Measurements from ENCODE around the gene DCAF8.

Gene DCAF8

DNA sequence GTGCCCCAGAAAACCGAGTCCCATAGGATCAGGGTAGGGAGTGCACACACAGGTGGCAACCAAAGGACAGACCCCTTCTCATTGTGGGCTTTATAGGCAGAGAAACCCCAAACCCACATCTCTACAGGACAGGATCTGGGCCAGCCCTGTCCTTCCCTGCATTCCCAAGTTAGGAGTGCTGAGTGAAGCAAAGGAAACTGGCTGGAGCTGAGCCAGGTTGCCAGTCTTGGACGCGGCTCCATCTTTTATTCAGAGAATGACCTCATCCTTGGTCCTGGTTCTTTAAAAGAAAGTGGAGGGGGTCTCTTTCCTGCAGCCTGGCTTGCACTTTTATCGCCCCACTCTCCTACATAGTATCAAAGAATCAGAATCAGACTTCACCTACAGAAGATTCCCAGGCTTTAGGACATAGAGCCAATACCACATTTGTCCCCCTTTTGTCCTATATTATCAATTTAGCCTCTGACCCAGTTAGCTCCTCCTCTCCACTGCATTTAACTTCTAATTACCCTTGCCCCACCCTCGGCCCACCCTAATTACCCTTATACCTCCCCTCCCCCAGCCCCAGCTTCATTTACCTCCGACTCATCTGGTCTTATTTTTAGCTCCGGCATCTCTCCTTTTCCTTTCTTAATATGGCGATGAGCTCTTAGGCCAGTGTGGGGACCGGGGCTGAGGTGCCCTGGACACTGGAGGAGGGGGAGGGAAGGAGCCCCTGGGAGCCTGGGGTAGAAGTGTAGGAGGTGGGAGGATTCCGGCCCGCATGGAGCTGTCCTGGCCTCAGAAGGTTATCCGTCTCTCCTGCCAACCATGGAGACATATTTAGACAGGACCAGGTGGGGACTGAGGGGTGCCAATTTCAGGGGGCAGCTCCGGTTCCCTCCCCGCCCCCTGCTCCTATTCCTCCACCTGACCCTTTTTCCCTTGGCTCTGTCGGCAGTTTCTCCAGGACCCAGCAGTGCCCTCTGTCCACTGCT, 72.4 kb downstream of the DCAF8 start, which contains the start of gene CASQ1:
Gene CASQ1 (plus strand): TSS at position 927 of the 977 bp plus-strand sequence. CDS start 177 bp downstream, outside the sequence.
- Histone ChIP-seq H3K9me3 (ENCODE audit: severe bottlenecking) (no peaks in the 10 kb centered on the region), H3K4me1 (ENCODE audit: insufficient read depth, poor library complexity, severe bottlenecking) (no peaks in the 10 kb centered on the region), H3K27ac (ENCODE audit: poor library complexity, severe bottlenecking) (no peak within 1 kb of the TSS), H3K4me3 (ENCODE audit: severe bottlenecking) (no peak within 1 kb of the TSS), H3K27me3 (ENCODE audit: insufficient read depth, poor library complexity, severe bottlenecking) (no peaks in the 10 kb centered on the region), H3K36me3 (ENCODE audit: low read depth) (no peaks in the 10 kb centered on the region)
- TF ChIP-seq, protein P1, sequence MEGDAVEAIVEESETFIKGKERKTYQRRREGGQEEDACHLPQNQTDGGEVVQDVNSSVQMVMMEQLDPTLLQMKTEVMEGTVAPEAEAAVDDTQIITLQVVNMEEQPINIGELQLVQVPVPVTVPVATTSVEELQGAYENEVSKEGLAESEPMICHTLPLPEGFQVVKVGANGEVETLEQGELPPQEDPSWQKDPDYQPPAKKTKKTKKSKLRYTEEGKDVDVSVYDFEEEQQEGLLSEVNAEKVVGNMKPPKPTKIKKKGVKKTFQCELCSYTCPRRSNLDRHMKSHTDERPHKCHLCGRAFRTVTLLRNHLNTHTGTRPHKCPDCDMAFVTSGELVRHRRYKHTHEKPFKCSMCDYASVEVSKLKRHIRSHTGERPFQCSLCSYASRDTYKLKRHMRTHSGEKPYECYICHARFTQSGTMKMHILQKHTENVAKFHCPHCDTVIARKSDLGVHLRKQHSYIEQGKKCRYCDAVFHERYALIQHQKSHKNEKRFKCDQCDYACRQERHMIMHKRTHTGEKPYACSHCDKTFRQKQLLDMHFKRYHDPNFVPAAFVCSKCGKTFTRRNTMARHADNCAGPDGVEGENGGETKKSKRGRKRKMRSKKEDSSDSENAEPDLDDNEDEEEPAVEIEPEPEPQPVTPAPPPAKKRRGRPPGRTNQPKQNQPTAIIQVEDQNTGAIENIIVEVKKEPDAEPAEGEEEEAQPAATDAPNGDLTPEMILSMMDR (IDR thresholded peaks at IDR 0.05; ENCODE audit: poor library complexity, severe bottlenecking), result no peak
- no peak; the same call in 2 of the 3 replicates for ATAC-seq (ENCODE audit: low read depth)
- no peak for DNase-seq (ENCODE audit: low spot score)

DNA sequence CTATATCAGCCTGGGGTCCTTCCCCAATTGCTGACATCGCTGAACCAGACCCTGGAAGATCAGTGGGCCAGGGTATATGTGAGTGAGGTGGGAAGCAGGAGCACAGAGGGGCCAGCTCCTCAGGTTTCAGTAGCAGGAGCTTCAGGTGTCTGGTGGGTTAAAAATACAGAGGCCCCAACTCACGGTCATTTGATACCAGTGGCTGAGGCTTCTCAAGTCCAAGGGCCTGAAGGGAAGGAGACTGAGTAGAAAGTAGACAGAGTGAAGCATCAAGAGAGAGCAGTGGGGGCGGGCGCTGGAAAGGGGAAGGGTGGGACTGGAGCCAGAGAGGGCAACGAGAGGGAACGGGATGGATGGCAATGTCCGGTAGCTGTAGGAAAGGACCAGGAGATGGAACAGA, 74.0 kb downstream of the DCAF8 start:
- Histone ChIP-seq H3K4me1 (ENCODE audit: insufficient read depth, poor library complexity, severe bottlenecking) (no peaks in the 10 kb centered on the region), H3K4me3 (ENCODE audit: severe bottlenecking) (no peak overlapping the region), H3K36me3 (ENCODE audit: low read depth) (no peaks in the 10 kb centered on the region), H3K27ac (ENCODE audit: poor library complexity, severe bottlenecking) (no peak overlapping the region), H3K27me3 (ENCODE audit: insufficient read depth, poor library complexity, severe bottlenecking) (no peaks in the 10 kb centered on the region), H3K9me3 (ENCODE audit: severe bottlenecking) (no peaks in the 10 kb centered on the region)
- ATAC-seq (ENCODE audit: low read depth) (no peak), DNase-seq (ENCODE audit: low spot score) (no peak)
- TF ChIP-seq, protein P1 (IDR thresholded peaks at IDR 0.05; ENCODE audit: poor library complexity, severe bottlenecking), result no peak

DNA sequence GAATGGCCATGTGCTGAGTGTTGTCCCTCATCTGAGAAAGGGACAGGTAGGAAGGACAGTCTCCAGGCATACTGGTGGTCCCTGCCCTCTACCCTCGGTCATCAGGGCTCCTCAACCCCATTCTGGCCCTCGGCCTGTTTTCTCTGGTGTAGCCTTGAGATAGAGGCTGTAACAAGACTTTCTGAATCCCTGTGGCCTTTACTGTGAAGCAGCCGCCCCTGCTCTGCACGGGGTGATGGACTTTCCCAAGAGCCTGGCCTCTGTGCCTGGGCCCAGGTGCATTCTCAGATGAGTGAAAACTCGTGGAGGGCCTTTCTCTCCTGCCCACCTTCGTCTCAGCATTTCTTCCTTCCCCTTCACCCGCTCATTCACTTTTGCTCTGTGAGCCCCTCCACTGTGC, 74.9 kb downstream of the DCAF8 start:
- DNase-seq (ENCODE audit: low spot score) (no peak), ATAC-seq (ENCODE audit: low read depth) (no peak)
- Histone ChIP-seq H3K27me3 (ENCODE audit: insufficient read depth, poor library complexity, severe bottlenecking) (no peaks in the 10 kb centered on the region), H3K4me3 (ENCODE audit: severe bottlenecking) (no peak overlapping the region), H3K4me1 (ENCODE audit: insufficient read depth, poor library complexity, severe bottlenecking) (no peaks in the 10 kb centered on the region), H3K9me3 (ENCODE audit: severe bottlenecking) (no peaks in the 10 kb centered on the region), H3K36me3 (ENCODE audit: low read depth) (no peaks in the 10 kb centered on the region), H3K27ac (ENCODE audit: poor library complexity, severe bottlenecking) (no peak overlapping the region)
- TF ChIP-seq, protein P1 (IDR thresholded peaks at IDR 0.05; ENCODE audit: poor library complexity, severe bottlenecking), result no peak

DNA sequence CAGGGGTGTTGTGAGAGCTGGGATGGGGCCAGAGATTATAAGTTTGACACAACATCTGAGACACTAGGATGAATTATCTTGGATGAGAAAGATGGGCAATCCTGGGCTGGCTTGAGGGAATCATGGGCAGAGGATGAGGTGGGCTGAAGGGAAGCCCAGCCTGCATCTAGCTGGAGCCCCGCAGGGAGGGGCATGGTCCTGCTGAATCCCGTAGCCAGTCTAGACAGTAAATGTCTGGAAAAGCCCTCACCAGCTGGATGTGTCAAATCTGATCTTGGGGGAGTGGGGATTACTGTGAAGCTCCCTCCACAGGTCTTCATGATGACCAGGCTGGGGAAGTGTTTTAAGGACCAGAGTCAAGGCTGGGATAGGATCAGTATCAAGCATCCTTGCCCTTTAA, 75.6 kb downstream of the DCAF8 start:
- DNase-seq (ENCODE audit: low spot score), result no peak
- H3K27me3 ChIP-seq (ENCODE audit: insufficient read depth, poor library complexity, severe bottlenecking), result no peaks in the 10 kb centered on the region
- H3K9me3 ChIP-seq (ENCODE audit: severe bottlenecking), result no peaks in the 10 kb centered on the region

More for the DNA sequence above, 75.6 kb downstream of the DCAF8 start:
- H3K4me1 ChIP-seq (ENCODE audit: insufficient read depth, poor library complexity, severe bottlenecking), result no peaks in the 10 kb centered on the region
- H3K4me3 ChIP-seq (ENCODE audit: severe bottlenecking), result no peak overlapping the region
- H3K36me3 ChIP-seq (ENCODE audit: low read depth), result no peaks in the 10 kb centered on the region
- ATAC-seq (ENCODE audit: low read depth), result no peak; the same call in 2 of the 3 replicates
- H3K27ac ChIP-seq (ENCODE audit: poor library complexity, severe bottlenecking), result no peak overlapping the region
- TF ChIP-seq, protein P1 (IDR thresholded peaks at IDR 0.05; ENCODE audit: poor library complexity, severe bottlenecking), result no peak
